Stimulated activated CD4-positive, alpha-beta T cell treated with anti-CD3 and anti-CD28 coated beads, Interleukin-1b, Interleukin-23, amount 100 ng/mL, for 24 hours (primary cell): ENCODE results near the gene ADGRB3.
"Not testable (repeated sequence)": the region's sequence is repeated elsewhere in the genome, so short reads cannot be mapped to it uniquely, and the experiment has no call there.

Experiments
- DNase-seq, 4 experiments: peaks; one replicate each; pipeline ENCODE4 v3.0.0-alpha.2; 2020; ENCODE audit warnings: low read depth in 4 of 4, low spot score in 1 of 4

Gene ADGRB3

GRCh38 chr6:69416776-69417175, 781.7 kb downstream of the ADGRB3 start:
- no peak for DNase-seq

GRCh38 chr6:69421269-69421668, 786.2 kb downstream of the ADGRB3 start:
- no peak for DNase-seq

- DNase-seq: no peak
Observed at GRCh38 chr6:69422020-69422419, 786.9 kb downstream of the ADGRB3 start.

- DNase-seq: no peak
Observed at GRCh38 chr6:69422475-69422874, 787.4 kb downstream of the ADGRB3 start.

- DNase-seq: no peak
Observed at GRCh38 chr6:69423785-69424184, 788.7 kb downstream of the ADGRB3 start.

- DNase-seq: no peak
Observed at GRCh38 chr6:69424581-69424980, 789.5 kb downstream of the ADGRB3 start.

- DNase-seq: no peak
Observed at GRCh38 chr6:69427882-69428281, 792.8 kb downstream of the ADGRB3 start.

- DNase-seq: not testable (repeated sequence)
Observed at GRCh38 chr6:69432168-69432567, 797.1 kb downstream of the ADGRB3 start.

GRCh38 chr6:69433116-69433515, 798.0 kb downstream of the ADGRB3 start:
- not testable (repeated sequence) for DNase-seq

GRCh38 chr6:69438113-69438512, 803.0 kb downstream of the ADGRB3 start:
- no peak for DNase-seq
